CD14-positive monocyte (primary cell): Measurements from ENCODE around the gene MEGF6. TPM values are rescaled to one million over a fixed set of nuclear protein-coding genes. Genes with fewer than 3 reads are reported as not detected.

Experiments used
- DNase-seq, 3 donors: peaks; one replicate each; pipeline ENCODE4 v3.0.0-alpha.2; 2011 to 2022
- H2AFZ ChIP-seq: 2 replicates; pipeline ENCODE4 v1.6.0; 2012; ENCODE audit warnings: mild to moderate bottlenecking, low read depth, low read length, inconsistent platforms; ENCODE audit not compliant: insufficient read depth, poor library complexity, severe bottlenecking
- H3K27ac ChIP-seq, 2 donors: 1 replicate in 1 of 2; 2 replicates in 1 of 2; pipeline ENCODE4 v1.5.1; 2012 to 2013; ENCODE audit warnings: low read length in 2 of 2, control low read depth in 1 of 2, inconsistent platforms in 1 of 2, low read depth in 1 of 2, mild to moderate bottlenecking in 1 of 2
- H3K27me3 ChIP-seq, 2 donors: one replicate each; pipeline versions ENCODE4 v1.6.0 to v1.6.1; 2011 to 2013; ENCODE audit warnings: low read length in 2 of 2; ENCODE audit not compliant: control insufficient read depth in 2 of 2, insufficient read depth in 2 of 2
- H3K36me3 ChIP-seq, 2 donors: replicated peaks in 1 of 2; 1 replicate in 1 of 2; 2 replicates in 1 of 2; pipeline versions ENCODE4 v1.5.1 to v1.6.1; 2012 to 2013; ENCODE audit warnings: low read length in 2 of 2, control low read depth in 1 of 2, inconsistent platforms in 1 of 2, mild to moderate bottlenecking in 1 of 2; ENCODE audit not compliant: insufficient read depth in 2 of 2, control insufficient read depth in 1 of 2
- H3K4me1 ChIP-seq, 2 donors: 1 replicate in 1 of 2; 2 replicates in 1 of 2; pipeline versions ENCODE4 v1.5.1 to v1.6.1; 2012 to 2013; ENCODE audit warnings: low read length in 2 of 2, control low read depth in 1 of 2, inconsistent platforms in 1 of 2, mild to moderate bottlenecking in 1 of 2, moderate library complexity in 1 of 2; ENCODE audit not compliant: insufficient read depth in 2 of 2, control insufficient read depth in 1 of 2
- H3K4me2 ChIP-seq: replicated peaks from 2 replicates; pipeline ENCODE3; 2012; ENCODE audit warnings: low read length, moderate library complexity, mild to moderate bottlenecking; ENCODE audit not compliant: poor library complexity, severe bottlenecking; ENCODE audit errors: extremely low read depth
- H3K4me3 ChIP-seq, 3 experiments: fragments of 200-600 bp in 1 of 3; sonication (generic) in 1 of 3; replicated peaks in 1 of 3; 1 replicate in 2 of 3; 2 replicates in 1 of 3; pipeline ENCODE4 v1.5.1; 2011 to 2013; ENCODE audit warnings: low read length in 3 of 3, mild to moderate bottlenecking in 3 of 3, control low read depth in 2 of 3, low read depth in 2 of 3, inconsistent platforms in 1 of 3, moderate library complexity in 1 of 3
- H3K79me2 ChIP-seq: 2 replicates; pipeline ENCODE4 v1.6.0; 2012; ENCODE audit warnings: mild to moderate bottlenecking, control low read depth, inconsistent platforms, low read length, moderate library complexity; ENCODE audit not compliant: insufficient read depth
- H3K9ac ChIP-seq: 2 replicates; pipeline ENCODE4 v1.6.0; 2017; ENCODE audit warnings: low read length, mild to moderate bottlenecking; ENCODE audit not compliant: insufficient read depth, poor library complexity, severe bottlenecking
- H3K9me3 ChIP-seq, 2 donors: replicated peaks in 1 of 2; 1 replicate in 1 of 2; 2 replicates in 1 of 2; pipeline versions ENCODE4 v1.5.1 to v1.6.1; 2012 to 2013; ENCODE audit warnings: low read length in 2 of 2, control low read depth in 1 of 2; ENCODE audit not compliant: control insufficient read depth in 1 of 2, insufficient read depth in 1 of 2
- H4K20me1 ChIP-seq: 2 replicates; pipeline ENCODE4 v1.6.0; 2012; ENCODE audit warnings: mild to moderate bottlenecking, low read length, control low read depth, moderate library complexity; ENCODE audit not compliant: insufficient read depth
- H3K27ac Mint-ChIP-seq, 7 donors: one replicate each; pipeline ENCODE4 v1.8.0; 2020; ENCODE audit warnings: mild to moderate bottlenecking in 7 of 7, mixed read lengths in 7 of 7, moderate library complexity in 6 of 7, inconsistent platforms in 2 of 7
- H3K27me3 Mint-ChIP-seq, 3 donors: one replicate each; pipeline ENCODE4 v1.8.0; 2021 to 2022; ENCODE audit warnings: low read depth in 3 of 3, mild to moderate bottlenecking in 3 of 3, mixed read lengths in 3 of 3, moderate library complexity in 3 of 3, inconsistent platforms in 1 of 3
- H3K36me3 Mint-ChIP-seq, 2 donors: one replicate each; pipeline ENCODE4 v1.8.0; 2020; ENCODE audit warnings: mixed read lengths in 2 of 2, inconsistent platforms in 1 of 2, mild to moderate bottlenecking in 1 of 2
- H3K4me1 Mint-ChIP-seq: one replicate; pipeline ENCODE4 v1.8.0; 2020; ENCODE audit warnings: mild to moderate bottlenecking, mixed read lengths
- H3K4me3 Mint-ChIP-seq, 2 donors: one replicate each; pipeline ENCODE4 v1.8.0; 2020; ENCODE audit warnings: mild to moderate bottlenecking in 2 of 2, mixed read lengths in 2 of 2, moderate library complexity in 1 of 2
- H3K9me3 Mint-ChIP-seq, 7 donors: one replicate each; pipeline ENCODE4 v1.8.0; 2020 to 2022; ENCODE audit warnings: mixed read lengths in 7 of 7, mild to moderate bottlenecking in 6 of 7, moderate library complexity in 6 of 7, inconsistent platforms in 2 of 7
- CTCF ChIP-seq: fragments of 200-600 bp; IDR thresholded peaks from one replicate; pipeline ENCODE4 v1.8.0; 2022; ENCODE audit warnings: antibody characterized with exemption, mild to moderate bottlenecking
- WGBS: methylation state at CpG from one replicate; pipeline ENCODE4 v1.1.5; 2013; ENCODE audit warnings: missing lambda C conversion rate; ENCODE audit not compliant: insufficient coverage; 5-methylcytosine and 5-hydroxymethylcytosine counted together
- intact Hi-C, 2 donors: fragments of 100-400 bp; cut with micrococcal nuclease; formaldehyde crosslinking; loops; one replicate each; pipeline versions ENCODE4 v1.15.0 to v1.15.1; 2023
- polyA plus RNA-seq, 3 donors: library from polyadenylated mRNA; depleted of rRNA in 1 of 3; unstranded in 2 of 3; stranded (reverse) in 1 of 3; fragments of 300-500 nt in 2 of 3; fragments of >200 nt in 1 of 3; fragmentation: Illumina TruSeq in 2 of 3; gene quantifications; 1 replicate in 2 of 3; 2 replicates in 1 of 3; pipeline ENCODE4 v1.2.3, GENCODE V29; 2012 to 2021

Gene MEGF6
- polyA plus RNA-seq, 3 donors = 0.39 to 3.8 (median 1.2) TPM

GRCh38 chr1:3551290-3551678, 60.0 kb downstream of the MEGF6 start:
- Mint-ChIP-seq H3K4me3 (no peak overlapping the region), H3K27ac (no peak overlapping the region), H3K9me3 (no peaks in the 10 kb centered on the region), H3K4me1 (no peaks in the 10 kb centered on the region), H3K36me3 (no peaks in the 10 kb centered on the region), H3K27me3 (peaks cover 0 to 3% (median 3%) of the 10 kb centered on the region in 3 donors)
- Histone ChIP-seq H3K9me3 (no peaks in the 10 kb centered on the region), H3K27ac (no peak overlapping the region), H3K4me3 (no peak overlapping the region), H4K20me1 (no peaks in the 10 kb centered on the region), H2AFZ (no peak overlapping the region), H3K4me2 (no peak overlapping the region), H3K9ac (no peak overlapping the region), H3K4me1 (no peaks in the 10 kb centered on the region), H3K79me2 (no peaks in the 10 kb centered on the region), H3K36me3 (no peaks in the 10 kb centered on the region), H3K27me3 (no peaks in the 10 kb centered on the region)
- DNase-seq = no peak
- TF ChIP-seq CTCF = no peak
- intact Hi-C loops = no loop called here
- WGBS = 69% methylated on average over 2 of the region's 5 CpGs

- no peak overlapping the region for H2AFZ ChIP-seq
- no peaks in the 10 kb centered on the region for H3K9me3 Mint-ChIP-seq
- H3K27me3 ChIP-seq = no peaks in the 10 kb centered on the region
- H3K36me3 ChIP-seq = no peaks in the 10 kb centered on the region
- no peak overlapping the region for H3K9ac ChIP-seq
- TF ChIP-seq CTCF = no peak
- no peaks in the 10 kb centered on the region for H3K79me2 ChIP-seq
- H4K20me1 ChIP-seq = no peaks in the 10 kb centered on the region
- no peak overlapping the region for H3K4me2 ChIP-seq
- no peak overlapping the region for H3K27ac ChIP-seq
- H3K4me3 Mint-ChIP-seq = no peak overlapping the region
- no peak overlapping the region for H3K4me3 ChIP-seq
- 97% methylated on average over 24 of the region's 27 CpGs for WGBS
- intact Hi-C loops = no loop called here
- H3K9me3 ChIP-seq = no peaks in the 10 kb centered on the region
- H3K4me1 Mint-ChIP-seq = no peaks in the 10 kb centered on the region
- H3K36me3 Mint-ChIP-seq = no peaks in the 10 kb centered on the region
- no peak for DNase-seq
- H3K4me1 ChIP-seq = no peaks in the 10 kb centered on the region
- H3K27ac Mint-ChIP-seq = no peak overlapping the region
- peaks cover 0 to 3% (median 3%) of the 10 kb centered on the region in 3 donors for H3K27me3 Mint-ChIP-seq
Measured at GRCh38 chr1:3550511-3551289, 60.6 kb downstream of the MEGF6 start.
